Type B pancreatic cell (in vitro differentiated cells): ENCODE measurements around the gene MCCC1. TPM values are rescaled to one million over a fixed set of nuclear protein-coding genes. Genes with fewer than 3 reads are reported as not detected.

Source experiments
- DNase-seq: peaks from one replicate; pipeline ENCODE4 v3.0.0; 2021; ENCODE audit warnings: mixed read lengths; ENCODE audit not compliant: unreplicated experiment; ENCODE audit errors: extremely low spot score
- H3K27ac Mint-ChIP-seq: 2 replicates; pipeline ENCODE4 v1.8.0; 2021; ENCODE audit warnings: mild to moderate bottlenecking, mixed read lengths
- H3K27me3 Mint-ChIP-seq: 2 replicates; pipeline ENCODE4 v1.8.0; 2021; ENCODE audit warnings: mixed read lengths
- H3K36me3 Mint-ChIP-seq: 2 replicates; pipeline ENCODE4 v1.8.0; 2021; ENCODE audit warnings: mixed read lengths
- H3K4me1 Mint-ChIP-seq: one replicate; pipeline ENCODE4 v1.8.0; 2021; ENCODE audit warnings: mixed read lengths; ENCODE audit not compliant: unreplicated experiment
- H3K4me3 Mint-ChIP-seq: 2 replicates; pipeline ENCODE4 v1.8.0; 2021; ENCODE audit warnings: mild to moderate bottlenecking, mixed read lengths
- H3K9me3 Mint-ChIP-seq: 2 replicates; pipeline ENCODE4 v1.8.0; 2021; ENCODE audit warnings: mixed read lengths
- CTCF ChIP-seq: fragments of 200-600 bp; sonication (generic); conservative IDR thresholded peaks from 2 replicates; pipeline ENCODE4 v1.5.0; 2021; ENCODE audit warnings: antibody characterized with exemption, mild to moderate bottlenecking
- total RNA-seq: library from RNA; stranded (reverse); gene quantifications from 2 replicates; pipeline ENCODE4 v1.2.1, GENCODE V29; 2021; ENCODE audit warnings: low replicate concordance

MCCC1 gene
- total RNA-seq, 1 donor from 2014 or later, result 40.9 TPM

- Mint-ChIP-seq H3K9me3 (no peaks in the 10 kb centered on the region), H3K27me3 (no peaks in the 10 kb centered on the region), H3K27ac (peak overlapping the region; percentile 88), H3K4me3 (peak overlapping the region; percentile 95), H3K4me1 (peaks cover 11% of the 10 kb centered on the region), H3K36me3 (no peaks in the 10 kb centered on the region)
- DNase-seq, result no peak
- no peak for TF ChIP-seq CTCF
Observed at GRCh38 chr3:182979674-182980191, 119.6 kb downstream of the MCCC1 start.

GRCh38 chr3:182979103-182979673 lies 120.1 kb downstream of the MCCC1 start:
- no peaks in the 10 kb centered on the region for H3K36me3 Mint-ChIP-seq
- no peak for TF ChIP-seq CTCF
- no peaks in the 10 kb centered on the region for H3K9me3 Mint-ChIP-seq
- peak overlapping the region; percentile 95 for H3K4me3 Mint-ChIP-seq
- no peaks in the 10 kb centered on the region for H3K27me3 Mint-ChIP-seq
- peak overlapping the region; percentile 88 for H3K27ac Mint-ChIP-seq
- peaks cover 11% of the 10 kb centered on the region for H3K4me1 Mint-ChIP-seq
- DNase-seq, result no peak

- H3K4me3 Mint-ChIP-seq, result peak overlapping the region; percentile 95
- no peak overlapping the region for H3K27ac Mint-ChIP-seq
- no peaks in the 10 kb centered on the region for H3K36me3 Mint-ChIP-seq
- peaks cover 11% of the 10 kb centered on the region for H3K4me1 Mint-ChIP-seq
- no peak for TF ChIP-seq CTCF
- H3K27me3 Mint-ChIP-seq, result no peaks in the 10 kb centered on the region
- no peak for DNase-seq
- no peaks in the 10 kb centered on the region for H3K9me3 Mint-ChIP-seq
Observed at GRCh38 chr3:182978387-182978786, 120.9 kb downstream of the MCCC1 start.

- no peaks in the 10 kb centered on the region for H3K27me3 Mint-ChIP-seq
- no peak for DNase-seq
- H3K4me1 Mint-ChIP-seq, result peaks cover 23% of the 10 kb centered on the region
- peaks cover 3% of the 10 kb centered on the region for H3K36me3 Mint-ChIP-seq
- no peaks in the 10 kb centered on the region for H3K9me3 Mint-ChIP-seq
- TF ChIP-seq CTCF, result no peak
- no peak overlapping the region for H3K27ac Mint-ChIP-seq
- no peak overlapping the region for H3K4me3 Mint-ChIP-seq
Observed at GRCh38 chr3:182973047-182973446, 126.2 kb downstream of the MCCC1 start.

- H3K4me1 Mint-ChIP-seq, result peaks cover 27% of the 10 kb centered on the region
- H3K9me3 Mint-ChIP-seq, result no peaks in the 10 kb centered on the region
- H3K4me3 Mint-ChIP-seq, result no peak overlapping the region
- no peak for DNase-seq
- H3K27ac Mint-ChIP-seq, result peak overlapping the region; percentile 24
- H3K27me3 Mint-ChIP-seq, result no peaks in the 10 kb centered on the region
- peaks cover 3% of the 10 kb centered on the region for H3K36me3 Mint-ChIP-seq
- no peak for TF ChIP-seq CTCF
Observed at GRCh38 chr3:182972387-182972786, 126.9 kb downstream of the MCCC1 start.
